ENCODE measurements around the gene MORN5.

The MORN5 gene

DNA sequence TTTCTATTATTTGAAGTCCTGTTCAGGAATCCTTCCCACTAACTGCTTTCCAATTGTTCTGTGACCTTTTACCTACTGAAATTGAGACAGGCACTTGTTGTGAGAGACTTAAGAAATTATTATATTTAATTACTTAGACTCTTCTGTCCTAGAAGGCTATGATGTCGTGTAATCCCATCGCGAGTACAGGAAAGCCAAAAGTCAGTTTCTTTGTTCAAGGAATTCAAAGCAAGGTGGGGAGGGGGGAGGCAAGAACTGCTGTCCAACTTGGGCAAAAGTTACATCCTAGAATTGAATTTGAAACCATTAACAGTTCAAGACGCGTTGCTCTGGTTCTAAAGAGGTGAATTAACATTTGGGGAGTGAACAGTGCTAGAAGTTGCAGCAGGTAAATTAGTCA is 18.0 kb upstream of the MORN5 start:
- Histone ChIP-seq H3K4me1 (ENCODE audit: control insufficient read depth, insufficient read depth, low read depth, low read length) (no peaks in the 10 kb centered on the region), H2AK5ac (ENCODE audit: low read length, severe bottlenecking) (no peak overlapping the region), H2BK5ac (ENCODE audit: low read depth, low read length, poor library complexity, severe bottlenecking) (no peak overlapping the region), H3K4me2 (ENCODE audit: low read length, poor library complexity, severe bottlenecking) (no peak overlapping the region), H4K91ac (ENCODE audit: low read length) (no peak overlapping the region), H3K27me3 (ENCODE audit: control insufficient read depth in 1 of 2, insufficient read depth in 1 of 2, low read length in 2 of 2) (no peaks in the 10 kb centered on the region), H3K9me3 (ENCODE audit: control insufficient read depth, low read length) (no peaks in the 10 kb centered on the region), H4K8ac (ENCODE audit: low read length) (no peak overlapping the region), H3K14ac (ENCODE audit: low read length in 2 of 2) (no peak overlapping the region), H3K18ac (ENCODE audit: low read depth in 1 of 2, low read length in 2 of 2) (no peak overlapping the region), H2AFZ (ENCODE audit: low read depth, low read length) (no peak overlapping the region), H2BK12ac (ENCODE audit: low read length in 2 of 2) (no peak overlapping the region), H3K79me1 (replicated peaks; ENCODE audit: low read length, poor library complexity, severe bottlenecking) (peaks cover 8% of the 10 kb centered on the region), H2BK15ac (ENCODE audit: low read depth, poor library complexity, severe bottlenecking) (no peak overlapping the region), H2BK120ac (ENCODE audit: low read depth, low read length) (no peak overlapping the region), H3K9ac (ENCODE audit: low read length) (no peak overlapping the region), H3K4me3 (ENCODE audit: insufficient read depth in 1 of 2, low read depth in 1 of 2, low read length in 2 of 2) (no peak overlapping the region), H3K23ac (ENCODE audit: low read length in 2 of 2) (no peak overlapping the region), H3K36me3 (ENCODE audit: control insufficient read depth in 1 of 2, insufficient read depth in 2 of 2, low read depth in 1 of 2, low read length in 2 of 2) (peaks cover 24 to 49% of the 10 kb centered on the region in 2 experiments), H3K4ac (ENCODE audit: low read depth in 1 of 2, low read length in 2 of 2) (no peak overlapping the region), H3K27ac (ENCODE audit: low read length, poor library complexity, severe bottlenecking) (no peak overlapping the region)
- DNase-seq: no peak
- 98% methylated on average over 5 of the region's 5 CpGs for WGBS

DNA sequence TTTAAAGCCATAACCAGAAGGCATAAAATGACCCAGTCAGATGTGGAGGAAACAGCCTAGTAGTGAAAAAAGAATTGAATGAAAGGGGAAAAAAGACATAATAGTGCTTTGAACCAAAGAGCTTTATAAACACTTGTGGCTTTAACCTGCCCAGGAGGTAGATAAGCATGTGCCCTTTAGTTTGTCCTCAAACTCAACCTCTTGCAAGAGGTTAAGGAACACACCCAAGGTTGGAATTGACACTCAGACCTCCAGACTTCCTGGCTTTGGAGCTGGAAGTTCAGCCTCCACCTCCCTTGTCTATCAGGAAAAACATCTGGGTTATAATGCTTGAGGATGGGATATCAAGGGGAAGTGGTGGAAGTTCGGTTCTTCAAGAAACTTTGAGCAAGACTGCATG is 16.4 kb upstream of the MORN5 start:
- no peak overlapping the region for H2BK120ac ChIP-seq (ENCODE audit: low read depth, low read length)
- DNase-seq: no peak
- H3K4ac ChIP-seq (ENCODE audit: low read depth in 1 of 2, low read length in 2 of 2): no peak overlapping the region
- no peak overlapping the region for H4K91ac ChIP-seq (ENCODE audit: low read length)
- H3K79me1 ChIP-seq (replicated peaks; ENCODE audit: low read length, poor library complexity, severe bottlenecking): peaks cover 12% of the 10 kb centered on the region
- H2AK5ac ChIP-seq (ENCODE audit: low read length, severe bottlenecking): no peak overlapping the region
- H3K36me3 ChIP-seq (ENCODE audit: control insufficient read depth in 1 of 2, insufficient read depth in 2 of 2, low read depth in 1 of 2, low read length in 2 of 2): peaks cover 29 to 63% of the 10 kb centered on the region in 2 experiments
- no peak overlapping the region for H3K14ac ChIP-seq (ENCODE audit: low read length in 2 of 2)
- H3K27me3 ChIP-seq (ENCODE audit: control insufficient read depth in 1 of 2, insufficient read depth in 1 of 2, low read length in 2 of 2): no peaks in the 10 kb centered on the region
- H3K9me3 ChIP-seq (ENCODE audit: control insufficient read depth, low read length): no peaks in the 10 kb centered on the region
- no peak overlapping the region for H3K27ac ChIP-seq (ENCODE audit: low read length, poor library complexity, severe bottlenecking)
- H3K4me1 ChIP-seq (ENCODE audit: control insufficient read depth, insufficient read depth, low read depth, low read length): no peaks in the 10 kb centered on the region
- H3K9ac ChIP-seq (ENCODE audit: low read length): no peak overlapping the region
- H3K4me2 ChIP-seq (ENCODE audit: low read length, poor library complexity, severe bottlenecking): no peak overlapping the region
- 100% methylated on average over 1 of the region's 1 CpG for WGBS
- H2AFZ ChIP-seq (ENCODE audit: low read depth, low read length): no peak overlapping the region
- H4K8ac ChIP-seq (ENCODE audit: low read length): no peak overlapping the region
- no peak overlapping the region for H3K23ac ChIP-seq (ENCODE audit: low read length in 2 of 2)
- no peak overlapping the region for H3K4me3 ChIP-seq (ENCODE audit: insufficient read depth in 1 of 2, low read depth in 1 of 2, low read length in 2 of 2)
- H3K18ac ChIP-seq (ENCODE audit: low read depth in 1 of 2, low read length in 2 of 2): no peak overlapping the region
- no peak overlapping the region for H2BK5ac ChIP-seq (ENCODE audit: low read depth, low read length, poor library complexity, severe bottlenecking)
- no peak overlapping the region for H2BK12ac ChIP-seq (ENCODE audit: low read length in 2 of 2)
- no peak overlapping the region for H2BK15ac ChIP-seq (ENCODE audit: low read depth, poor library complexity, severe bottlenecking)

- Histone ChIP-seq H3K9me3 (ENCODE audit: control insufficient read depth, low read length) (no peaks in the 10 kb centered on the region), H3K4me1 (ENCODE audit: control insufficient read depth, insufficient read depth, low read depth, low read length) (no peaks in the 10 kb centered on the region), H4K91ac (ENCODE audit: low read length) (no peak overlapping the region), H3K79me1 (replicated peaks; ENCODE audit: low read length, poor library complexity, severe bottlenecking) (peaks cover 12% of the 10 kb centered on the region), H2BK15ac (ENCODE audit: low read depth, poor library complexity, severe bottlenecking) (no peak overlapping the region), H2AFZ (ENCODE audit: low read depth, low read length) (no peak overlapping the region), H3K18ac (ENCODE audit: low read depth in 1 of 2, low read length in 2 of 2) (no peak overlapping the region), H2BK5ac (ENCODE audit: low read depth, low read length, poor library complexity, severe bottlenecking) (no peak overlapping the region), H2AK5ac (ENCODE audit: low read length, severe bottlenecking) (no peak overlapping the region), H2BK120ac (ENCODE audit: low read depth, low read length) (no peak overlapping the region), H3K4me2 (ENCODE audit: low read length, poor library complexity, severe bottlenecking) (no peak overlapping the region), H3K36me3 (ENCODE audit: control insufficient read depth in 1 of 2, insufficient read depth in 2 of 2, low read depth in 1 of 2, low read length in 2 of 2) (peaks cover 29 to 69% of the 10 kb centered on the region in 2 experiments), H2BK12ac (ENCODE audit: low read length in 2 of 2) (no peak overlapping the region), H3K4me3 (ENCODE audit: insufficient read depth in 1 of 2, low read depth in 1 of 2, low read length in 2 of 2) (no peak overlapping the region), H3K23ac (ENCODE audit: low read length in 2 of 2) (no peak overlapping the region), H3K27me3 (ENCODE audit: control insufficient read depth in 1 of 2, insufficient read depth in 1 of 2, low read length in 2 of 2) (no peaks in the 10 kb centered on the region), H3K9ac (ENCODE audit: low read length) (no peak overlapping the region), H3K14ac (ENCODE audit: low read length in 2 of 2) (no peak overlapping the region), H3K4ac (ENCODE audit: low read depth in 1 of 2, low read length in 2 of 2) (no peak overlapping the region), H4K8ac (ENCODE audit: low read length) (no peak overlapping the region), H3K27ac (ENCODE audit: low read length, poor library complexity, severe bottlenecking) (no peak overlapping the region)
- 91% methylated on average over 13 of the region's 14 CpGs for WGBS
- DNase-seq: no peak
Observed at GRCh38 chr9:122143876-122144405, 15.8 kb upstream of the MORN5 start.

GRCh38 chr9:122144836-122145591 is 14.7 kb upstream of the MORN5 start:
- Histone ChIP-seq H3K4me2 (ENCODE audit: low read length, poor library complexity, severe bottlenecking) (no peak overlapping the region), H3K9me3 (ENCODE audit: control insufficient read depth, low read length) (no peaks in the 10 kb centered on the region)

More at GRCh38 chr9:122144836-122145591, 14.7 kb upstream of the MORN5 start:
- H3K23ac ChIP-seq (ENCODE audit: low read length in 2 of 2): no peak overlapping the region
- WGBS: 96% methylated on average over 3 of the region's 3 CpGs
- no peak overlapping the region for H3K18ac ChIP-seq (ENCODE audit: low read depth in 1 of 2, low read length in 2 of 2)
- no peak overlapping the region for H2BK12ac ChIP-seq (ENCODE audit: low read length in 2 of 2)
- peaks cover 18% of the 10 kb centered on the region for H3K79me1 ChIP-seq (replicated peaks; ENCODE audit: low read length, poor library complexity, severe bottlenecking)
- no peak overlapping the region for H2BK5ac ChIP-seq (ENCODE audit: low read depth, low read length, poor library complexity, severe bottlenecking)
- no peak overlapping the region for H4K91ac ChIP-seq (ENCODE audit: low read length)
- peak; percentile 14 for DNase-seq
- no peak overlapping the region for H2BK15ac ChIP-seq (ENCODE audit: low read depth, poor library complexity, severe bottlenecking)
- H2AK5ac ChIP-seq (ENCODE audit: low read length, severe bottlenecking): no peak overlapping the region
- H3K36me3 ChIP-seq (ENCODE audit: control insufficient read depth in 1 of 2, insufficient read depth in 2 of 2, low read depth in 1 of 2, low read length in 2 of 2): peaks cover 32 to 75% of the 10 kb centered on the region in 2 experiments
- no peak overlapping the region for H4K8ac ChIP-seq (ENCODE audit: low read length)
- H3K4me3 ChIP-seq (ENCODE audit: insufficient read depth in 1 of 2, low read depth in 1 of 2, low read length in 2 of 2): no peak overlapping the region
- H3K9ac ChIP-seq (ENCODE audit: low read length): no peak overlapping the region
- no peak overlapping the region for H3K4ac ChIP-seq (ENCODE audit: low read depth in 1 of 2, low read length in 2 of 2)
- no peak overlapping the region for H3K14ac ChIP-seq (ENCODE audit: low read length in 2 of 2)
- H3K27me3 ChIP-seq (ENCODE audit: control insufficient read depth in 1 of 2, insufficient read depth in 1 of 2, low read length in 2 of 2): no peaks in the 10 kb centered on the region
- H3K4me1 ChIP-seq (ENCODE audit: control insufficient read depth, insufficient read depth, low read depth, low read length): no peaks in the 10 kb centered on the region
- H2AFZ ChIP-seq (ENCODE audit: low read depth, low read length): no peak overlapping the region
- no peak overlapping the region for H2BK120ac ChIP-seq (ENCODE audit: low read depth, low read length)
- no peak overlapping the region for H3K27ac ChIP-seq (ENCODE audit: low read length, poor library complexity, severe bottlenecking)

Measured in mesenchymal stem cell (in vitro differentiated cells and primary cell).